Mucosa of descending colon (tissue), 3 donors: Measurements from ENCODE around the gene EPB42. TPM values are rescaled to one million over a fixed set of nuclear protein-coding genes. Genes with fewer than 3 reads are reported as not detected.
"Not testable (repeated sequence)": the region's sequence is repeated elsewhere in the genome, so short reads cannot be mapped to it uniquely, and the experiment has no call there.

Experiments used
- ATAC-seq: fragments of 200-7000 bp; cut with Tn5 transposase; one replicate; pipeline ENCODE4 v1.9.1; 2020; ENCODE audit warnings: mild to moderate bottlenecking, moderate library complexity
- DNase-seq, 3 donors: peaks; one replicate each; pipeline ENCODE4 v3.0.0-alpha.2; 2020
- H3K36me3 ChIP-seq: fragments of 200-600 bp; one replicate; pipeline ENCODE4 v1.8.0; 2021; ENCODE audit warnings: low read depth, mild to moderate bottlenecking
- H3K4me1 ChIP-seq: fragments of 200-600 bp; one replicate; pipeline ENCODE4 v1.8.0; 2021; ENCODE audit warnings: low read depth, mild to moderate bottlenecking
- H3K4me3 ChIP-seq: fragments of 200-600 bp; one replicate; pipeline ENCODE4 v1.8.0; 2021; ENCODE audit warnings: mild to moderate bottlenecking
- H3K9me3 ChIP-seq: fragments of 200-600 bp; one replicate; pipeline ENCODE4 v1.8.0; 2021; ENCODE audit warnings: mild to moderate bottlenecking
- intact Hi-C, 2 donors: fragments of 100-400 bp; cut with DNase I in 1 of 2; cut with micrococcal nuclease in 1 of 2; formaldehyde crosslinking; loops; one replicate each; pipeline versions ENCODE4 v1.11.0 to v1.11.1; 2022; cut with DNase I, micrococcal nuclease
- total RNA-seq, 3 donors: library from RNA; stranded (reverse); fragmentation: NEBNext Ultra II Directional in 2 of 3; extraction: Animal tissue kit (Norgen Biotek cat#: 25700) in 2 of 3; gene quantifications; one replicate each; pipeline versions ENCODE4 v1.2.1 to v1.2.4, GENCODE V29; 2021 to 2023
- TF ChIP-seq, protein P1 (sequence below): fragments of 200-600 bp; IDR thresholded peaks from one replicate; pipeline ENCODE4 v1.8.0; 2022; ENCODE audit warnings: antibody characterized with exemption, mild to moderate bottlenecking
- donor health status: DM: no; HTN: no; CAD: no; lungs with moderate emphysema.
- donor health status: DM: no; HTN: no; CAD: no.
- donor health status: DM: no; HTN: yes; CAD: no.

Gene EPB42
- total RNA-seq, 3 donors from 2014 or later, result not detected

DNA sequence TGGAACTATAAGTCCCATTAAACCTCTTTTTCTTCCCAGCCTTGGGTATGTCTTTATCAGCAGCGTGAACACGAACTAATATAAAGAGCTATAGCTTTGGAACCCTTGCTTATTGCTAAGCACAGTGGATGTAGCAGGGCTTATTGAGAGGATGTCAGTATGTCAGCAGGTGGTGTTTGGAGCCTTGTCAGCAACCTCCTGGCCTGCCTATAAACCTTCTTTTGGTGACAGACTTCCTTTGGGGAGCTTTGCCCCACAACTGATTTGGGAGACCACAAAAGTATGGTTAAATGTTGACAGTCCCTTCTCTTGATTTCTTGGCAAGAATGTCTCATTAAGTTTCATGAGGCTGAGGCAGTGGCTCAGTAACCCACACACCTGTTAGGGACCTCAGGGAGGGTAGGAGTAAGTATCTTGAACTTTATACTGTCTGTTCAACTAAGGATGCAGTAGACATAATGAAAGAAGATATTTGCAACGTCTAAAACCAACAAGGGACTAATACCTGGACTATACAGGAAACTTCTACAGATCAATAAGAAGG lies 20.8 kb downstream of the EPB42 start:
- Histone ChIP-seq H3K36me3 (no peaks in the 10 kb centered on the region), H3K4me1 (no peaks in the 10 kb centered on the region), H3K4me3 (no peak overlapping the region), H3K9me3 (no peaks in the 10 kb centered on the region)
- intact Hi-C loops, result no loop called here
- TF ChIP-seq, protein P1, sequence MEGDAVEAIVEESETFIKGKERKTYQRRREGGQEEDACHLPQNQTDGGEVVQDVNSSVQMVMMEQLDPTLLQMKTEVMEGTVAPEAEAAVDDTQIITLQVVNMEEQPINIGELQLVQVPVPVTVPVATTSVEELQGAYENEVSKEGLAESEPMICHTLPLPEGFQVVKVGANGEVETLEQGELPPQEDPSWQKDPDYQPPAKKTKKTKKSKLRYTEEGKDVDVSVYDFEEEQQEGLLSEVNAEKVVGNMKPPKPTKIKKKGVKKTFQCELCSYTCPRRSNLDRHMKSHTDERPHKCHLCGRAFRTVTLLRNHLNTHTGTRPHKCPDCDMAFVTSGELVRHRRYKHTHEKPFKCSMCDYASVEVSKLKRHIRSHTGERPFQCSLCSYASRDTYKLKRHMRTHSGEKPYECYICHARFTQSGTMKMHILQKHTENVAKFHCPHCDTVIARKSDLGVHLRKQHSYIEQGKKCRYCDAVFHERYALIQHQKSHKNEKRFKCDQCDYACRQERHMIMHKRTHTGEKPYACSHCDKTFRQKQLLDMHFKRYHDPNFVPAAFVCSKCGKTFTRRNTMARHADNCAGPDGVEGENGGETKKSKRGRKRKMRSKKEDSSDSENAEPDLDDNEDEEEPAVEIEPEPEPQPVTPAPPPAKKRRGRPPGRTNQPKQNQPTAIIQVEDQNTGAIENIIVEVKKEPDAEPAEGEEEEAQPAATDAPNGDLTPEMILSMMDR, result no peak
- ATAC-seq (no peak), DNase-seq (no peak)

DNA sequence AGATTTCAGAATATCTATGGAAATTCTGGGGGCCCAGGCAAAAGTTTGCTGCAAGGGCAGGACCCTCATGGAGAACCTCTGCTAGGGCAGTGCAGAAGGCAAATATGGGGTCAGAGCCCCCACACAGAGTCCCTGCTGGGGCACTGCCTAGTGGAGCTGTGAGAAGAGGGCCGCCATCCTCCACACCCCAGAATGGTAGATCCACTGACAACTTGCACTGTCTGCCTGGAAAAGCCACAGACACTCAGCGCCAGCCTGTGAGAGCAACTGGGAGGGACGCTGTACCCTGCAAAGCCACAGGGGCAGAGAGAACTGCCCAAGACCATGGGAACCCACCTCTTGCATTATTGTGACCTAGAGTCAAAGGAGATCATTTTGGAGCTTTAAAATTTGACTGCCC lies 21.8 kb downstream of the EPB42 start:
- H3K4me3 ChIP-seq, result no peak overlapping the region
- intact Hi-C loops, result no loop called here
- H3K4me1 ChIP-seq, result no peaks in the 10 kb centered on the region
- peaks cover 6% of the 10 kb centered on the region for H3K36me3 ChIP-seq
- DNase-seq (no peak), ATAC-seq (no peak)
- no peaks in the 10 kb centered on the region for H3K9me3 ChIP-seq
- TF ChIP-seq, protein P1, result no peak

DNA sequence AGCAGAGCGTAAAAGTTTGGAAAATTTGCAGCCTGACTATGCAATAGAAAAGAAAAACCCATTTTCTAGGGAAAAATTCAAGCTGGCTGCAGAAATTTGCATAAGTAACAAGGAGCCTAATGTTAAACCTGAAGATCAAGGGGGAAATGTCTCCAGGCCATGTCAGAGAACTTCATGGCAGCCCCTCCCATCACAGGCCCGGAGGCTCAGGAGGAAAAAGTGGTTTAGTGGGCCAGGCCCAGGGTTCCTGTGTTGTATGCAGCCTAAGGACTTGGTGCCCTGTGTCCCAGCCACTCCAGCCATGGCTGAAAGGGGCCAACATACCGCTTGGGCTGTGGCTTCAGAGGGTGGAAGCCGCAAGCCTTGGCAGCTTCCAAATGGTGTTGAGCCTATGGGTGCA lies 22.3 kb downstream of the EPB42 start:
- H3K9me3 ChIP-seq, H3K4me3 ChIP-seq, DNase-seq, H3K36me3 ChIP-seq, intact Hi-C loops, H3K4me1 ChIP-seq, ATAC-seq: not testable (repeated sequence)

DNA sequence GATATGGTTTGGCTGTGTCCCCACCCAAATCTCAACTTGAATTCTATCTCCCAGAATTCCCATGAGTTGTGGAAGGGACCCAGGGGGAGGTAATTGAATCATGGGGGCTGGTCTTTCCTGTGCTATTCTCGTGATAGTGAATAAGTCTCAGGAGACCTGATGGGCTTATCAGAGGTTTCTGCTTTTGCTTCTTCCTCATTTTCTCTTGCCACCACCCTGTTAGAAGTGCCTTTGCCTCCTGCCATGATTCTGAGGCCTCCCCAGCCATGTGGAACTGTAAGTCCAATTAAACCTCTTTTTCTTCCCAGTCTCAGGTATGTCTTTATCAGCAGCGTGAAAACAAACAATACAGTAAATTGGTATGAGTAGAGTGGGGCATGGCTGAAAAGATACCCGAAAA lies 23.0 kb downstream of the EPB42 start:
- H3K4me3 ChIP-seq, H3K4me1 ChIP-seq, H3K9me3 ChIP-seq, ATAC-seq, intact Hi-C loops, DNase-seq: not testable (repeated sequence)
- peaks cover 16% of the 10 kb centered on the region for H3K36me3 ChIP-seq

DNA sequence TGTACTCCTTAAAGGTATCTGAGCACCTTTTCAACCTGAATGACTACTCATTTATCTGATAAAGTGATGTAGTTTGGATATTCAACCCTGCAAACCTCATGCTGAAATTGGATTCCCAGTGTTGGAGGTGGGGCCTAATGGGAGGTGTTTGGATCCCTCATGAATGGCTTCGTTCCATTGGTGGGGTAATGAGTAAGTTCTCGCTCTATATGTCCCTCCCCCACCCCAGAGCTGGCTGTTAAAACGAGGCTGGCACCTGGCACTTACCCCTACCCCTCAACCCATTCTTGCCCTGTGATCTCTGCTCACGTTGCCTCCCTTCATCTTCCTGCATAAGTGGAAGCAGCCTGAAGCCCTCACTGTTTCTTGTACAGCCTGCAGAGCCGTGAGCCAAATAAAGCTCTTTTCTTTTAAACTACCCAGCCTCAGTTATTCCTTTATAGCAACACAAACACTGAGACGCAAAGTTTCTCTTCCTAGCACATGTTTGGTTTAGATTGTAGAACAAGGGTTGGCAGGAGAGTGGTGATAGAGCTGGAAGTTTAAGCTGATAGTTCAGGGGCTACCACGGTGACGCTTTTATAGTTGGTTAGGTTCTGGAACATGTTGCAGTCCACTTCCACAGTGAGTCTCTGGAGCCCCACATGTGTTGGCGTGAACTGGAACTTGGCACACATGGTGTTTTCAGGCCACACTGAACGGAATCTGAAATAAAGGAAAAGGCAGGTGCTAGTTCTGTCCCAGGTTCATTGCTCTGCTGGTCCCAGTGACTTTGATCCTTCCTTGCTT lies 23.9 kb downstream of the EPB42 start:
- intact Hi-C loops, result no loop called here
- TF ChIP-seq, protein P1, result no peak
- Histone ChIP-seq H3K36me3 (peaks cover 21% of the 10 kb centered on the region), H3K9me3 (no peaks in the 10 kb centered on the region), H3K4me3 (no peak overlapping the region), H3K4me1 (no peaks in the 10 kb centered on the region)
- ATAC-seq, result no peak
- DNase-seq, result no peak

DNA sequence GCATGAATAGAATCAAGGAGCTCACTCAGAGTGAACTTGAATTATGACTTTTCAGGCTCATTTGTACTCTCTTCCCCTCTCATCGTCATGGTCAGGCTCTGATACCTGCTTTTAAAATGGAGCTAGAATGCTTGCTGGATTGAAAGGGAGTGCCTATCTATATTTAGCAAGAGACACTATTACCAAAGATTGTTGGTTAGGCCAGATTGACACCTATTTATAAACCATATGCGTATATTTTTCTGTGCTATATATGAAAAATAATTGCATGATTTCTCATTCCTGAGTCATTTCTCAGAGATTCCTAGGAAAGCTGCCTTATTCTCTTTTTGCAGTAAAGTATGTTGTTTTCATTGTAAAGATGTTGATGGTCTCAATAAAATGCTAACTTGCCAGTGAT lies 26.0 kb downstream of the EPB42 start:
- no peaks in the 10 kb centered on the region for H3K9me3 ChIP-seq
- no peaks in the 10 kb centered on the region for H3K4me1 ChIP-seq
- peaks cover 25% of the 10 kb centered on the region for H3K36me3 ChIP-seq
- H3K4me3 ChIP-seq, result no peak overlapping the region
- ATAC-seq (no peak), DNase-seq (no peak)
- intact Hi-C loops, result no loop called here
- TF ChIP-seq, protein P1, result no peak
